PC-3 (cell line): ENCODE data around the gene PBRM1. TPM values are rescaled to one million over a fixed set of nuclear protein-coding genes. Genes with fewer than 3 reads are reported as not detected.

ENCODE experiments used
- ATAC-seq: fragments of 200-7000 bp; cut with Tn5 transposase; 2 replicates; pipeline ENCODE4 v1.9.1; 2020; ENCODE audit warnings: mild to moderate bottlenecking, moderate library complexity
- BruUV-seq: library from RNA; stranded (reverse); fragments of 400-500 nt; replicated peaks from 2 replicates; lab custom pipeline; 2021; lab: Mats Ljungman, UMichigan
- CTCF ChIA-PET: fragments of 300-600 bp; sonication (Branson Sonifier 250); formaldehyde crosslinking; loops from one replicate; lab custom pipeline; 2022; ENCODE audit warnings: antibody characterized with exemption; lab: Charles Lee
- POLR2A ChIA-PET: fragments of 300-600 bp; sonication (Branson Sonifier 250); formaldehyde crosslinking; loops from one replicate; lab custom pipeline; 2022; ENCODE audit warnings: antibody characterized with exemption; ENCODE audit not compliant: unreplicated experiment; lab: Charles Lee
- DNase-seq: peaks from one replicate; pipeline ENCODE4 v3.0.0-alpha.2; 2015
- H2AFZ ChIP-seq: fragments of 300-600 bp; sonication (generic); 2 replicates; pipeline ENCODE4 v1.6.0; 2016; ENCODE audit warnings: antibody characterized with exemption, low read length
- H3F3A ChIP-seq: fragments of 300-600 bp; sonication (generic); one replicate; pipeline ENCODE4 v1.6.0; 2017; ENCODE audit warnings: antibody characterized with exemption, low read length, control low read depth, mild to moderate bottlenecking; ENCODE audit not compliant: unreplicated experiment
- H3K27ac ChIP-seq: fragments of 300-600 bp; sonication (generic); 2 replicates; pipeline ENCODE4 v1.5.1; 2016; ENCODE audit warnings: mild to moderate bottlenecking, low read length
- H3K27me3 ChIP-seq: fragments of 300-600 bp; sonication (generic); 2 replicates; pipeline ENCODE4 v1.6.1; 2016; ENCODE audit warnings: low read length, mixed read lengths
- H3K36me3 ChIP-seq: fragments of 300-600 bp; sonication (generic); 2 replicates; pipeline ENCODE4 v1.6.1; 2016; ENCODE audit warnings: low read depth, mixed run types, low read length, mixed read lengths
- H3K4me1 ChIP-seq: fragments of 300-600 bp; sonication (generic); 2 replicates; pipeline ENCODE4 v1.5.1; 2016; ENCODE audit warnings: low read length; ENCODE audit not compliant: insufficient read depth
- H3K4me2 ChIP-seq: fragments of 300-600 bp; sonication (generic); 2 replicates; pipeline ENCODE4 v1.6.0; 2016; ENCODE audit warnings: low read length
- H3K4me3 ChIP-seq: fragments of 300-600 bp; sonication (generic); 2 replicates; pipeline ENCODE4 v1.5.1; 2016; ENCODE audit warnings: mild to moderate bottlenecking, low read length, mixed read lengths
- H3K79me2 ChIP-seq: fragments of 300-600 bp; sonication (generic); 2 replicates; pipeline ENCODE4 v1.6.1; 2017; ENCODE audit warnings: low read length, mixed read lengths
- H3K9ac ChIP-seq: fragments of 300-600 bp; sonication (generic); 2 replicates; pipeline ENCODE4 v1.6.0; 2016; ENCODE audit warnings: mild to moderate bottlenecking, low read length
- H3K9me2 ChIP-seq: fragments of 300-600 bp; sonication (generic); replicated peaks from 2 replicates; pipeline ENCODE4 v1.6.1; 2016; ENCODE audit warnings: mixed run types, low read length, mixed read lengths
- H3K9me3 ChIP-seq: fragments of 300-600 bp; sonication (generic); 2 replicates; pipeline ENCODE4 v1.6.1; 2016; ENCODE audit warnings: low read length, mixed read lengths
- H4K20me1 ChIP-seq: fragments of 300-600 bp; sonication (generic); 2 replicates; pipeline ENCODE4 v1.6.1; 2016; ENCODE audit warnings: low read length, mixed read lengths
- CTCF ChIP-seq: fragments of 300-600 bp; sonication (generic); conservative IDR thresholded peaks from 2 replicates; pipeline ENCODE4 v1.5.1; 2017; ENCODE audit warnings: antibody characterized with exemption, low read depth, mild to moderate bottlenecking, low read length
- EZH2 ChIP-seq: fragments of 300-600 bp; sonication (generic); IDR thresholded peaks from one replicate; pipeline ENCODE4 v1.6.1; 2017; ENCODE audit warnings: antibody characterized with exemption, mild to moderate bottlenecking, low read length; ENCODE audit not compliant: unreplicated experiment
- EZH2phosphoT487 ChIP-seq: fragments of 300-600 bp; sonication (generic); IDR thresholded peaks from 2 replicates; pipeline ENCODE4 v1.6.1; 2018; ENCODE audit warnings: mild to moderate bottlenecking, antibody characterized with exemption, low read length, borderline replicate concordance
- intact Hi-C: fragments of 100-400 bp; cut with micrococcal nuclease; formaldehyde crosslinking; loops from 2 replicates; pipeline ENCODE4 v1.9.0; 2023
- total RNA-seq: library from RNA; depleted of rRNA; stranded (reverse); fragments of >200 nt; gene quantifications from 2 replicates; pipeline ENCODE4 v1.2.3, GENCODE V29; 2014

The PBRM1 gene
- total RNA-seq, 1 experiment from 2014 or later, result 59.7 TPM

GRCh38 chr3:52519445-52520140, 166.1 kb downstream of the PBRM1 start:
- no peak for DNase-seq
- no TSS peak for BruUV-seq
- no peaks in the 10 kb centered on the region for H4K20me1 ChIP-seq
- TF ChIP-seq EZH2 (no peak), CTCF (no peak), EZH2phosphoT487 (no peak)
- H3K9me2 ChIP-seq, result no peaks in the 10 kb centered on the region
- no peaks in the 10 kb centered on the region for H3K4me1 ChIP-seq
- ChIA-PET CTCF (no interaction called here), POLR2A (no interaction called here)
- H3K9ac ChIP-seq, result no peak overlapping the region
- H3K79me2 ChIP-seq, result no peaks in the 10 kb centered on the region
- ATAC-seq, result no peak
- H3K36me3 ChIP-seq, result peaks cover 5% of the 10 kb centered on the region; the same call in 1 of the 2 replicates
- no peak overlapping the region for H3K4me3 ChIP-seq
- intact Hi-C loops, result no loop called here
- no peaks in the 10 kb centered on the region for H3F3A ChIP-seq
- H3K27me3 ChIP-seq, result no peaks in the 10 kb centered on the region
- no peak overlapping the region for H3K4me2 ChIP-seq
- no peak overlapping the region for H3K27ac ChIP-seq
- H2AFZ ChIP-seq, result no peak overlapping the region
- no peaks in the 10 kb centered on the region for H3K9me3 ChIP-seq

- H3F3A ChIP-seq, result no peaks in the 10 kb centered on the region
- no peak overlapping the region for H2AFZ ChIP-seq
- no peaks in the 10 kb centered on the region for H3K27me3 ChIP-seq
- H3K79me2 ChIP-seq, result no peaks in the 10 kb centered on the region
- H4K20me1 ChIP-seq, result no peaks in the 10 kb centered on the region
- BruUV-seq, result no TSS peak
- H3K9me2 ChIP-seq, result no peaks in the 10 kb centered on the region
- ATAC-seq, result no peak
- H3K4me2 ChIP-seq, result no peak overlapping the region
- H3K4me1 ChIP-seq, result no peaks in the 10 kb centered on the region
- DNase-seq, result no peak
- H3K9me3 ChIP-seq, result no peaks in the 10 kb centered on the region
- POLR2A ChIA-PET, result no interaction called here
- TF ChIP-seq CTCF, result no peak
- TF ChIP-seq EZH2phosphoT487, result no peak
- TF ChIP-seq EZH2, result no peak
- H3K27ac ChIP-seq, result no peak overlapping the region
- CTCF ChIA-PET, result no interaction called here
- H3K9ac ChIP-seq, result no peak overlapping the region
- no peaks in the 10 kb centered on the region for H3K36me3 ChIP-seq
- intact Hi-C loops, result no loop called here
- no peak overlapping the region for H3K4me3 ChIP-seq
These were observed 166.8 kb downstream of the PBRM1 start for GRCh38 chr3:52518723-52519444.
